Skeletal muscle tissue (tissue), 4 donors: Measurements from ENCODE around the gene ENTPD8. TPM values are rescaled to one million over a fixed set of nuclear protein-coding genes. Genes with fewer than 3 reads are reported as not detected.

ENCODE experiments used
- H3K27ac ChIP-seq: one replicate; pipeline ENCODE4 v1.7.0; 2013; ENCODE audit warnings: mild to moderate bottlenecking, low read depth, low read length, inconsistent platforms
- H3K27me3 ChIP-seq, 3 donors: one replicate each; pipeline ENCODE4 v1.7.0; 2013; ENCODE audit warnings: low read length in 3 of 3; ENCODE audit not compliant: control insufficient read depth in 3 of 3, insufficient read depth in 3 of 3
- H3K36me3 ChIP-seq, 3 donors: one replicate each; pipeline ENCODE4 v1.7.0; 2013; ENCODE audit warnings: low read length in 3 of 3; ENCODE audit not compliant: control insufficient read depth in 3 of 3, insufficient read depth in 3 of 3
- H3K4me1 ChIP-seq, 3 donors: one replicate each; pipeline ENCODE4 v1.7.0; 2013; ENCODE audit warnings: low read length in 3 of 3, mild to moderate bottlenecking in 3 of 3; ENCODE audit not compliant: control insufficient read depth in 3 of 3, insufficient read depth in 3 of 3
- H3K4me3 ChIP-seq, 3 donors: one replicate each; pipeline ENCODE4 v1.7.0; 2013; ENCODE audit warnings: low read length in 3 of 3
- H3K9ac ChIP-seq, 3 donors: one replicate each; pipeline ENCODE4 v1.7.0; 2013; ENCODE audit warnings: low read length in 3 of 3, mild to moderate bottlenecking in 3 of 3, moderate library complexity in 2 of 3, low read depth in 1 of 3
- H3K9me3 ChIP-seq, 3 donors: one replicate each; pipeline ENCODE4 v1.7.0; 2013; ENCODE audit warnings: low read length in 3 of 3; ENCODE audit not compliant: control insufficient read depth in 3 of 3
- total RNA-seq: library from RNA; depleted of rRNA; stranded (reverse); fragments of >200 nt; gene quantifications from one replicate; pipeline ENCODE4 v1.2.3, GENCODE V29; 2014
- donor health status: Osteomylitis.

ENTPD8 gene
- not detected for total RNA-seq

GRCh38 chr9:137441289-137441934 lies at the start of gene ENTPD8:
TSS of gene ENTPD8 (minus strand) at chr9:137441357. CDS start at chr9:137438285, 3,072 bp downstream.
- Histone ChIP-seq H3K4me1 (peaks cover 3 to 28% (median 11%) of the 10 kb centered on the region in 3 donors), H3K27me3 (peaks cover 22 to 43% (median 35%) of the 10 kb centered on the region in 3 donors), H3K36me3 (no peaks in the 10 kb centered on the region), H3K9me3 (no peaks in the 10 kb centered on the region), H3K27ac (no peak within 1 kb of the TSS), H3K9ac (no peak within 1 kb of the TSS), H3K4me3 (peak within 1 kb of the TSS in 1 of 3 donors; percentile 14)

- Histone ChIP-seq H3K4me3 (no peak overlapping the region), H3K9ac (no peak overlapping the region), H3K27me3 (no peaks in the 10 kb centered on the region), H3K27ac (no peak overlapping the region), H3K36me3 (peaks cover 6 to 38% (median 12%) of the 10 kb centered on the region in 3 donors), H3K4me1 (peaks cover 0 to 13% (median 6%) of the 10 kb centered on the region in 3 donors), H3K9me3 (no peaks in the 10 kb centered on the region)
These were observed 49.5 kb upstream of the ENTPD8 start for GRCh38 chr9:137490532-137491186.

GRCh38 chr9:137488906-137489305 lies 47.7 kb upstream of the ENTPD8 start:
- Histone ChIP-seq H3K27ac (no peak overlapping the region), H3K4me1 (peaks cover 0 to under 1% (median 0%) of the 10 kb centered on the region in 3 donors), H3K4me3 (no peak overlapping the region), H3K9me3 (no peaks in the 10 kb centered on the region), H3K27me3 (no peaks in the 10 kb centered on the region), H3K9ac (peak overlapping the region in 1 of 3 donors; percentile 5), H3K36me3 (peaks cover 6 to 38% (median 12%) of the 10 kb centered on the region in 3 donors)

DNA sequence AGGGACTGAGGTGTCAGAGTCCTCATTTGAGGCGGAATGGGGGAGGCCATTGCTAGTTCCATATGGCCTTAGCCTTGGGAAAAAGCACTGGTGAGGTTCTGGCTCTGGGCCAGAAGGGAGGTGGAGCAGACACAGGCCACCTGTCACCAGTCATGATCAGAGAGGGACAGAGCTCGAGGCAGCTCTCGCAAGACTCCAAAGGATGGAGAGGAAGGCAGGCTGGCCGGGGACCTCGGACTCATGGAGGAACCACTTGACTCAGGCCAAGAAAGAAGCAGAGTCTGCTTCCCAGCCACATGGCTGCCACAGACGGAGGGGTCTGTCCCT lies 47.1 kb upstream of the ENTPD8 start:
- H3K27ac ChIP-seq, result no peak overlapping the region
- H3K27me3 ChIP-seq, result no peaks in the 10 kb centered on the region
- H3K36me3 ChIP-seq, result peaks cover 6 to 38% (median 12%) of the 10 kb centered on the region in 3 donors
- no peaks in the 10 kb centered on the region for H3K4me1 ChIP-seq
- no peaks in the 10 kb centered on the region for H3K9me3 ChIP-seq
- H3K4me3 ChIP-seq, result no peak overlapping the region
- H3K9ac ChIP-seq, result no peak overlapping the region

DNA sequence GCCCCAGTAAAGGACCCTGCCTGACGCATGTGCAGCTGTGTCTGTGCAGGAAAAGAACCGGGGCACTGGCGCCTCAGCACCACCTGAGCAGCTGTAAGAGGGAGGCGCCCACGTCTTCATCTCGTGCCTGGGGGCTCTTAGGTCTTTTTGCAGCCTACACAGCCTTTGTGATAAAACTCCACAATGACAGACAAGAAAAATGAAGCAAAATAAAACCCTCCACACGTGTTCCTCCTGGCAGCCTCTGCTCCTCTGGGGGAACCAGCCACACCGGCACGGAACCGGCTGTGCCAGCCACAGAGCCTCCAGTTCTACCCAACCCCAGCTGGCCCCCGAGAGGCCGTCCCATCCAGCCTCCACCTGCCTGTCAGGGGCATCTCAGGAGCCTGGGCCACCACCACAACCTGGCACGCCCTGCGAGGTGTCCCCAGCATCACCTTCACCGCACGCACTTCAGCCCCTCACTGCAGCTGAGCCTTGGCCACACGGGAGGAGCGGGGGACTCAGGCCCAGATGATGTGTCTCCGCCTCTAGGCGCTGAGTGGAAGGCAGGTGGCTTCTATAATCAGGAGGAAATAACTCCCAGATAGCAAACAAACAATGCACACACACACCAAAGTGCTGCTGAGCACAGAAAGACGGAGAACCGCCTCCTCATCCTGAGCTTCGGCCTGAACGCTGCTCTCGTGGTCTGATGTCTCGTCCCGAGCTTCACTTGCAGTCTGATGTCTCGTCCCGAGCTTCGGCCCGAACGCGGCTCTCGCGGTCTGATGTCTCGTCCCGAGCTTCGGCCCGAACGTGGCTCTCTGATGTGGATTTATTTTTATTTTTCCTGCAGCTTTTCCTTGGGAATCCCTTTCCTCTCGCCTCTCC lies 46.5 kb upstream of the ENTPD8 start:
- Histone ChIP-seq H3K9ac (no peak overlapping the region), H3K4me1 (no peaks in the 10 kb centered on the region), H3K9me3 (no peaks in the 10 kb centered on the region), H3K27ac (no peak overlapping the region), H3K36me3 (peaks cover 6 to 38% (median 12%) of the 10 kb centered on the region in 3 donors), H3K27me3 (no peaks in the 10 kb centered on the region), H3K4me3 (no peak overlapping the region)

DNA sequence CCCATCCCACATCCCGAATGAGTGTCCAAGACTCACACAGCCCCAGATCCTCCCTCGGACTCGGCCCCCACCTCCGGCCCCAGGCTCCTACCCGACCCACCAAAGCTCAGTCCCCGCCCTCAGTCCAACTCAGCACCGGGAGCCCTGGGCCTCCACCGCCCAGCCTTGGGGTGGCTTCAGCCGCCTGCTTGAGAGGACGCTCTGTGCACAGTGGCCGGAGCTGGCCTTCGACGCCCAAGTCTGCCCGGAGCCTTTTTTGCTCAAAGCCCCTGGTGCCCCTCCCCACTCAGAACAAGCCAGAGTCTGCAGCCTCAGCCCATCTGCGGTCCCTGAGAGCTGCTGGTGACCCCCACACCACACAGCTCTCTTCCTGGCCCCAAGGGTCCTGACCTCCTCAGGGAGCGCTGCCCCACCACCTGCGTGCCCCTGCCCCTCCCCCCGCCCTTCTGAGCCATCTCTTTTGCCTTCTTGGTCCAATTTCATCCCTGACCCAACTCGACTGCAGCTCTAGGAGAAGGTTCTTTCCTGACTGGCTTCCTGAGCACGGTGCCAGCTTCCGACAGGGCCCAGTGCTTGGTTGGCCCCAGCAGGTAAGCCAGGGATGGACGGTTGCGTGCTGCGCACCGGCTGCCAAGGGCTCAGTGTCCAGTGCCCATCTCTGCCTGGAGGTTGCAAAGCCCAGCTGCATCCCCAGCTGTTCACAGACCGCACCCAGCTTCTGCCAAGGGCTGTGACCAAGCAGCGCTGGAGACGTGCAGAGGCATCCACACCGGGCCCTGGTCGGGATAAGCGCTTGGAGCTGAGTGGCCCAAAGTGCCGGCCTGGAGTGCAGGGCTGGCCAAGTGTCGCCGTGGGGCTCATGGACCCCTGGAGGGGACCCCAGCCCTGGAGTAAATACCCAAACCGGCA lies 45.6 kb upstream of the ENTPD8 start:
- Histone ChIP-seq H3K27me3 (no peaks in the 10 kb centered on the region), H3K9ac (no peak overlapping the region), H3K4me1 (peaks cover 2 to 6% (median 4%) of the 10 kb centered on the region in 3 donors), H3K9me3 (no peaks in the 10 kb centered on the region), H3K36me3 (peaks cover 6 to 38% (median 11%) of the 10 kb centered on the region in 3 donors), H3K27ac (no peak overlapping the region), H3K4me3 (no peak overlapping the region)

DNA sequence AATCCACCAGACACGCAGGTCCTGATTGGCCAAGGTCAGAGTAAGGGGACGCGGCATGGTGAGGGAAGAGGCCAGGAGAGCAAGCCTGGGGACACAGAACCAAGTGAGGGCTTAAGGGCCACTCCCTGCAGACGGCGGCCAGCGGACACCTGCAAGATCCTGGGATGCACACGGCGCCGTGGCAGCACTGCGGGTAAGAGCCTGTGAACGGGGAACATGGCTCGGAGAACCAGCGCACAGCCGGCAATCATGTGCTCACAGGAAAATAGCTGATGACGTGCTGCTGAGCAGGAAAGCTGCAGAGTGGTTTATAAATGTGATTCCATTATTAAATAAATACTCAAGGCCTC lies 45.0 kb upstream of the ENTPD8 start:
- H3K36me3 ChIP-seq, result peaks cover 2 to 33% (median 7%) of the 10 kb centered on the region in 3 donors

DNA sequence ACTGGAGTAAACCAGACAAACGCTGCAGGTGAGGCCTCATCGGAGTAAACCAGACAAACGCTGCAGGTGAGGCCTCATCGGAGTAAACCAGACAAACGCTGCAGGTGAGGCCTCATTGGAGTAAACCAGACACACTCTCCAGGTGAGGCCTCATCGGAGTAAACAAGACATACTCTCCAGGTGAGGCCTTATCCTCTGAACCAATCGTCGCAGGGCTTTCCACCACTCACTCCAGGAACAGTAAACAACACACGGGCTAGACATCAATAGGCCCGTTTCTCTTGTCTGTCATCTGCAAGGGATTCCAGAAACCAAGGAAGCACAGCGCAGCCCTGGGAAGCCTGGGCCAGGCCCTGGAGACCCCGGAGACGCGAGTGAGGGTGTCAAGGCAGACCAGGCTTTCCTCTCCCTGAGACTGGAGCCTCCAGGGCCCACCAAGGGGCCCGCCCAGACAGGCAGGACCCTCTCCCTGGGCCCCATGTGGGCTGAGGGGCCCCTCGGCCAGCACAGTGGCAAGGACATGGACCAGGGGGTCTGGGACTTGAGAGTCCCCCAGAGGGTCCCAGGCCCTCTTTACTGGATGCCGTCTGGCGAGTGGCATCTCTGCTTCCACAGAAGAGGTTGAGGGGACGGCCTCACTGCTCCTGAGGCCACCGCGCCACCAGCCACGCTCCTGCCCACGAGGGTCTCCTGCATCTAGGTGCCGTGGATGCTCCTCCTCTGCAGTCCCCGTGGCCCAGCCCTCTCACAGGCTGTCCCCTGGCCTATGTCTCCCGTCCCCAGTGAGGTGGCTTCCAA lies 44.4 kb upstream of the ENTPD8 start:
- H3K4me1 ChIP-seq, result peaks cover 2 to 6% (median 5%) of the 10 kb centered on the region in 3 donors
- no peak overlapping the region for H3K9ac ChIP-seq
- H3K27me3 ChIP-seq, result no peaks in the 10 kb centered on the region
- H3K36me3 ChIP-seq, result peaks cover 2 to 32% (median 11%) of the 10 kb centered on the region in 3 donors
- no peaks in the 10 kb centered on the region for H3K9me3 ChIP-seq
- H3K4me3 ChIP-seq, result no peak overlapping the region
- no peak overlapping the region for H3K27ac ChIP-seq

More for the DNA sequence above, 45.0 kb upstream of the ENTPD8 start:
- Histone ChIP-seq H3K4me3 (no peak overlapping the region), H3K27ac (no peak overlapping the region), H3K9me3 (no peaks in the 10 kb centered on the region), H3K9ac (no peak overlapping the region), H3K4me1 (peaks cover 2 to 6% (median 5%) of the 10 kb centered on the region in 3 donors), H3K27me3 (no peaks in the 10 kb centered on the region)
